ENCODE results near the gene DNASE2B.
A peak's percentile ranks its signal among the peaks of the same experiment; 100 is the strongest.
"Not testable (repeated sequence)": the region's sequence is repeated elsewhere in the genome, so short reads cannot be mapped to it uniquely, and the experiment has no call there.

The DNASE2B gene

GRCh38 chr1:84434081-84434769, 35.9 kb downstream of the DNASE2B start:
- in situ Hi-C loops (cut with HindIII; ENCODE audit: low pct_ligation_motif_present, low pct_unique_long_range_greater_than_20kb, low sequenced_read_pairs): loop anchor here (10.0 kb wide), 1 partner anchor 289 kb away; the partner anchor contains the start of gene PRKACB
- no peak for DNase-seq

- in situ Hi-C loops (cut with HindIII; ENCODE audit: low pct_ligation_motif_present, low pct_unique_long_range_greater_than_20kb, low sequenced_read_pairs): loop anchor here (10.0 kb wide), 1 partner anchor 290 kb away; the partner anchor contains the start of gene PRKACB
- DNase-seq: no peak
These were observed 36.7 kb downstream of the DNASE2B start for GRCh38 chr1:84434801-84435549.

- DNase-seq: no peak
- in situ Hi-C loops (cut with HindIII; ENCODE audit: low pct_ligation_motif_present, low pct_unique_long_range_greater_than_20kb, low sequenced_read_pairs): loop anchor here (10.0 kb wide), 1 partner anchor 292 kb away; the partner anchor contains the start of gene PRKACB
These were observed 38.8 kb downstream of the DNASE2B start for GRCh38 chr1:84436876-84437655.

GRCh38 chr1:84442256-84442655, 44.0 kb downstream of the DNASE2B start:
- DNase-seq: peak; percentile 73
- in situ Hi-C loops (cut with HindIII; ENCODE audit: low pct_ligation_motif_present, low pct_unique_long_range_greater_than_20kb, low sequenced_read_pairs): no loop called here

GRCh38 chr1:84442747-84443646, 44.7 kb downstream of the DNASE2B start:
- in situ Hi-C loops (cut with HindIII; ENCODE audit: low pct_ligation_motif_present, low pct_unique_long_range_greater_than_20kb, low sequenced_read_pairs); DNase-seq: not testable (repeated sequence)

GRCh38 chr1:84448704-84449103, 50.4 kb downstream of the DNASE2B start:
- DNase-seq; in situ Hi-C loops (cut with HindIII; ENCODE audit: low pct_ligation_motif_present, low pct_unique_long_range_greater_than_20kb, low sequenced_read_pairs): not testable (repeated sequence)

GRCh38 chr1:84450910-84451309, 52.6 kb downstream of the DNASE2B start:
- DNase-seq: no peak
- in situ Hi-C loops (cut with HindIII; ENCODE audit: low pct_ligation_motif_present, low pct_unique_long_range_greater_than_20kb, low sequenced_read_pairs): no loop called here

GRCh38 chr1:84452436-84452835, 54.2 kb downstream of the DNASE2B start:
- no peak for DNase-seq
- in situ Hi-C loops (cut with HindIII; ENCODE audit: low pct_ligation_motif_present, low pct_unique_long_range_greater_than_20kb, low sequenced_read_pairs): no loop called here

GRCh38 chr1:84462118-84462517, 63.8 kb downstream of the DNASE2B start:
- in situ Hi-C loops (cut with HindIII; ENCODE audit: low pct_ligation_motif_present, low pct_unique_long_range_greater_than_20kb, low sequenced_read_pairs): no loop called here
- no peak for DNase-seq
